ENCODE measurements around the gene SLC26A1. TPM values are rescaled to one million over a fixed set of nuclear protein-coding genes. Genes with fewer than 3 reads are reported as not detected.
"Not testable (repeated sequence)": the region's sequence is repeated elsewhere in the genome, so short reads cannot be mapped to it uniquely, and the experiment has no call there.

Gene SLC26A1
- total RNA-seq, 2 donors from 2014 or later: 0.27 TPM; not detected in 1

GRCh38 chr4:989722-990471 is 3.3 kb downstream of the SLC26A1 start:
- intact Hi-C loops (cut with DNase I): no loop called here
- ATAC-seq: no peak
- no peak for DNase-seq

DNA sequence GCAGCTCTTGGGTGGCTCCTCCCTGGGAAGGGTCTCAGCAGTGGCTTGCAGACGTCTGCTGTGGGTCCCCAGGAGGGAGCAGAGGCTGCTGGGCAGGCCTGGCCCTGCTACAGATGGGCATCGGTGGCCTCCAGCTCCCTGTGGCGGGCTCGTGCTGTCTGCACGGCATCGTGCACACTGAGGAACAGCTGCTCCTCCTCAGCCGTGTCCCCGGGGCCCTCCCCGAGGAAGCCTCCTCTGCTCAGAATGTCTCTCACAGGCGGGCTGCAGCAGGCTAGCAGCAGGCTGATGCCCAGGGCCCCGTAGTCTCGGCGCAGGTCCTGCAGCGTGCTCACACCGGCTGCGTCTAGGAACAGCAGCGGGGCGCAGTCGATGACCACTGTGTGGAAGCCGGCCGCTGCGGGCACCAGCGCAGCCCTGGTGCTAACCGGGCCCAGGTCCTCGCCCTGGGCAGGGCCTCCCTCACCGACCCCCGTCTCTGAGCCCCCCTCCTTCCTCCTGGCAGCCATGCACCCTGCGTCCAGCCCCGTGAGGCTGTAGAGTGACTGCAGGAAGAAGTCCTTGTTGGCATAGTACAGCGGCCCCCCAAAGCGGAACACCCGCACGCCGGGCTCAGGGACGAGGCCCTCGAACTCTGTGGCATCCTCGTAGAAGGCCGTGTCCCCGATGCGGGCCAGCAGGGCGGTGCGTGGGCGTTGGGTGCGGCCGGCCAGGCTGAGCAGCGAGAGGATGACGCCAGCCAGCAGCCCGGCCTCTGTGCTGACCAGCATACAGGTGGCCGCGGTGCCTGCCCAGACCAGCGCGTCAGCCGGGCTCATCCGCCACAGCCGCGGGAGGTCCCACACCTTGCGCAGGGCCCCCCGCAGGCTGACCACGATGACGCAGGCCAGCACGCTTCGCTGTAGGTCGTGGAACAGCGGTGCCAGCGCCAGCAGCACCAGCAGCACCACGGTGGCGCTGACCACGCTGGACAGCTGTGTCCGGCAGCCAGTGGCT is 4.2 kb downstream of the SLC26A1 start:
- DNase-seq: no peak
- no peak for ATAC-seq
- intact Hi-C loops (cut with DNase I): no loop called here

DNA sequence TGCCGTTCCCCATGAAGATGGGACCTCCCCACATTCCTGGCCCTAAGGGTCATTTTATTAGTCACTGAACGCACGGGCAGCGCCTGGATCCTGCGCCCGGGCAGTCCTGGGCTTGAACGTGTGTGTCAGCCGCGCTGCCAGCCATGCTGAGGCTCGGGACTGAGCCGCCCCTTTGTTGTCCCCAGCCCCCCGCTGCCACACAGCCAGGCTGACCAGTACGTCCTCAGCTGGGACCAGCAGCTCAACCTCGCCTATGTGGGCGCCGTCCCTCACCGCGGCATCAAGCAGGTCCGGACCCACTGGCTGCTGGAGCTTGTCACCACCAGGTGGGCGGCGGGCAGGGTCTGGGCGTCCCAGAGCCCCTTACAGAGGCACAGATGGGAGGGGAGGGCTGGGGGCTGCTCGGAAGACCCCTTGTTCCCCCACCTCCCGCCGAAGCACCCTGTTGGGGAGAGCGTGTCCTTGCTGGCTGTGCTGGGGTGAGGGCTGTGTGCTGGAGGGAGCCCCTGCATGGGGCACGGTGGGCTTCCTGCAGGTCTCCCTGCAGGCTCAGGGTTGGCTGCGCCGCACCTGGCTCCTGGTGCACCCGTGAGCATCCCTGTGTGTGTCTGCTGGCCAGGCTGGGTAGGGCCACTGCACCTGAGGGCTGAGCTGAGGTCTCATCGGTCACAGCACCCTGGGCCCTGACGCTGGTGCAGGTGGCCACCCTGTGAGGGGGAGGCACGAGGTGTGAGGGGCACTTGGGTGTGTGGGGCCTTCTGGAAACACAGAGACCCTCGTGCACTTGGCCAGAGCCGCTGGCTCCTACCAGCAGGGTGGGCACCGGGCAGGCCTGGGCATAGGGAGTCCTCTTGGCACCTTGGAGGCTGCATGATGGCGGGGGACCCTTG is 5.3 kb downstream of the SLC26A1 start:
- DNase-seq (no peak), ATAC-seq (no peak)
- intact Hi-C loops (cut with DNase I): no loop called here

GRCh38 chr4:986879-987623 is 6.2 kb downstream of the SLC26A1 start, which contains the start of gene IDUA:
Gene IDUA (plus strand): TSS chr4:987044. CDS start chr4:987085, 41 bp downstream.
- intact Hi-C loops (cut with DNase I): no loop called here
- peak; percentile 92 to 95 for ATAC-seq
- DNase-seq: peak; percentile 88

- intact Hi-C loops (cut with DNase I): no loop called here
- peak; percentile 4 to 22 for ATAC-seq
- no peak for DNase-seq
These were observed 6.8 kb downstream of the SLC26A1 start for GRCh38 chr4:986428-986878.

- peak; percentile 82 for DNase-seq
- ATAC-seq: peak; percentile 62 to 66
- intact Hi-C loops (cut with DNase I): no loop called here
These were observed 7.9 kb downstream of the SLC26A1 start for GRCh38 chr4:985123-985830.

DNA sequence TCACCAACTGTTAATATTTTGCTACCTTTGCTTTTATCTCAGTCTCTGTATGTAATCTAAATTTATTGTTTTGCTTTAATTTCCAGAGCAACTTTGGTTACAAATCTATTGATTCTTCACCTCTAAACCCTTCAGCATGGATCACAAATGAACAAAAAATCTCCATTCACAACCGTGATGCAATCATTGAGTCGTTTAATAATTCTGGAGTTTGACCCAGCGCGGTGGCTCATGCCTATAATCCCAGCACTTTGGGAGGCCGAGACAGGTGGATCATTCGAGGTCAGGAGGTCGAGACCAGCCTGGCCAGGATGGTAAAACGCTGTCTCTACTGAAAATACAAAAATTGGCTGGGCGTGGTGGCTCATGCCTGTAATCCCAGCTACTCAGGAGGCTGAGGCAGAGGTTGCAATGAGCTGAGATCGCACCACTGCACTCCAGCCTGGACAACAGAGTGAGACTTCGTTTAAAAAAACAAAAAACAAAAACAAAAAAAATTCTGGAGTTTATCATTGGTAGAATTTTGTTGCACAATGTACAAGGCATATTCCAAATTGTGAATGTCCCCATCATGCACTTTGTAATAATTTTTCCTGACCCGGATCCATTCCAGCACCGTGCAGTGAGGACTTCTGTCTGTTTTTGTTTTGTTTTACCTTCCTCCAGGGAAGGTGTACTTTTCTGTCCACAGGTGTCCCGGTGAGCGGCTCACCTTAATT is 8.7 kb downstream of the SLC26A1 start:
- ATAC-seq (no peak), DNase-seq (no peak)
- intact Hi-C loops (cut with DNase I): no loop called here

- no peak for ATAC-seq
- DNase-seq: no peak
- intact Hi-C loops (cut with DNase I): no loop called here
These were observed 10.4 kb downstream of the SLC26A1 start for GRCh38 chr4:982814-983213.

GRCh38 chr4:982291-982690 is 10.9 kb downstream of the SLC26A1 start:
- intact Hi-C loops (cut with DNase I): no loop called here
- ATAC-seq: no peak
- no peak for DNase-seq

DNA sequence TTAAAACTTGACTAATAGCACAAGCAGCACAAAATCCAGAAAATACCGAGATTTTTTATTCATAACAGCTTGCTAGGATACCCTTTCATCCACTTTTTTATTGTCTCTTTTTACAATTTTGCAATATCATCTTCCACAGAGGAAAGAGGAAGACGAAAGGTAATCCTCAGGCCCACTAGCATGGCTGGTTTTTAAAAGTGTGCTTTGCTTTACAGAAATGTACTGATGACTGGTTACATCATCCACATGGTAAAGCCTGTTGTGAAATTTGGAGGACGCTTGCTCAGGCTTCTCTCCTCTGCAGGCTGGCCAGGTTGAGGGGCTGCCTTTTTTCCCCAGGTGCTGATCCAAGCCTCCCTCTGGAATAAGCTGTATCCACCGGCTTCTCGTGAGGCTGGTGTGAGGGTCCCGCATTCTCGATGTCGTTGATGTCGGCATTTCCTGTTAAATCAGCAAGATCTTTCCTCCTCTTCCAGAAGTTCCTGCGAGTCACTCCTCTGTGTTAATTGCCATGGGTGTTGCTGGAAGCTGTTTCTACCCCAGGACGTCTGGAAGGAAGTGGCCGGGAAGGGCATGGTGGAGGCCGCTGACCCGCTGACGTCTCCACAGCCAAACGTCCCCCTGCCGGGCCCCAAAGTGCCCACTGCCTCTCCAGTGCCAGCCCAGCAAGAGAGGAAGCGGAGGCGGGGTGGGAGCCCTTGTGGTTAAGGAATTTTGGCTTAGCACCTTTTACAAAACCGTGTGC is 14.1 kb downstream of the SLC26A1 start:
- intact Hi-C loops (cut with DNase I): no loop called here
- ATAC-seq (no peak), DNase-seq (no peak)

- intact Hi-C loops (cut with DNase I); DNase-seq; ATAC-seq: not testable (repeated sequence)
These were observed 17.2 kb downstream of the SLC26A1 start for GRCh38 chr4:976016-976415.

- DNase-seq (no peak), ATAC-seq (no peak)
- intact Hi-C loops (cut with DNase I): loop anchor here in 1 of 2 donors (5.0 kb wide), 1 partner anchor 42 kb away; the partner anchor contains the start of genes GAK and TMEM175
These were observed 18.5 kb downstream of the SLC26A1 start for GRCh38 chr4:974668-975067.

- intact Hi-C loops (cut with DNase I): loop anchor here in 1 of 2 donors (5.0 kb wide), 1 partner anchor 41 kb away; the partner anchor contains the start of genes GAK and TMEM175
- peak; percentile 90 for DNase-seq
- peak; percentile 97 to 99 for ATAC-seq
These were observed 19.5 kb downstream of the SLC26A1 start, which contains the start of gene DGKQ for GRCh38 chr4:973431-974397. Gene DGKQ (minus strand): TSS chr4:973569. CDS start chr4:973482, 87 bp downstream.

- intact Hi-C loops (cut with DNase I): loop anchor here in 1 of 2 donors (5.0 kb wide), 1 partner anchor 41 kb away; the partner anchor contains the start of genes GAK and TMEM175
- DNase-seq (peak; percentile 52), ATAC-seq (peak; percentile 10 to 26)
These were observed 20.4 kb downstream of the SLC26A1 start for GRCh38 chr4:972651-973424.

All from left cardiac atrium (tissue), 4 donors.